ENCODE results near the gene PLXNA3.

The PLXNA3 gene

DNA sequence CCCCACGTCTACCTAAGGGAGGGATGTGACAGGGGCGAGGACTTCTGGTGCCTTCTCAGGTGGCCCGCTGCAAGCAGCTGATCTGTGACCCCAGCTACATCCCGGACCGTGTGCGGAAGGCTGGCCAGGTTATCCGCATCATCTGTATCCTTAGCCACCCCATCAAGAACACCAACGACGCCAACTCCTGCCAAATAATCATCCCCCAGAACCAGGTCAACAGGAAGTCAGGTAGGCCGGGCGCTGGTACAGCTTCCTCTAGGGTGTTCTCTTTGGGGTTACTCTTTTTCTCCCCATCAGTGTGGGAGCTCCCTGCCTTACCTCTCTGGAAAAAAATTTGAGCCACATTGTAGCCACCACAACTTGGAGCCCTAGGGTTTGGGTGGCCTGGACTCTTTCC is 16.5 kb upstream of the PLXNA3 start:
- Mint-ChIP-seq H3K4me3 (no peak overlapping the region), H3K4me1 (peaks cover 43% of the 10 kb centered on the region), H3K27me3 (peaks cover 4% of the 10 kb centered on the region), H3K27ac (peak overlapping the region; percentile 60), H3K9me3 (no peaks in the 10 kb centered on the region), H3K36me3 (peaks cover 11% of the 10 kb centered on the region)
- DNase-seq, result no peak
- CTCF ChIA-PET, result no interaction called here

DNA sequence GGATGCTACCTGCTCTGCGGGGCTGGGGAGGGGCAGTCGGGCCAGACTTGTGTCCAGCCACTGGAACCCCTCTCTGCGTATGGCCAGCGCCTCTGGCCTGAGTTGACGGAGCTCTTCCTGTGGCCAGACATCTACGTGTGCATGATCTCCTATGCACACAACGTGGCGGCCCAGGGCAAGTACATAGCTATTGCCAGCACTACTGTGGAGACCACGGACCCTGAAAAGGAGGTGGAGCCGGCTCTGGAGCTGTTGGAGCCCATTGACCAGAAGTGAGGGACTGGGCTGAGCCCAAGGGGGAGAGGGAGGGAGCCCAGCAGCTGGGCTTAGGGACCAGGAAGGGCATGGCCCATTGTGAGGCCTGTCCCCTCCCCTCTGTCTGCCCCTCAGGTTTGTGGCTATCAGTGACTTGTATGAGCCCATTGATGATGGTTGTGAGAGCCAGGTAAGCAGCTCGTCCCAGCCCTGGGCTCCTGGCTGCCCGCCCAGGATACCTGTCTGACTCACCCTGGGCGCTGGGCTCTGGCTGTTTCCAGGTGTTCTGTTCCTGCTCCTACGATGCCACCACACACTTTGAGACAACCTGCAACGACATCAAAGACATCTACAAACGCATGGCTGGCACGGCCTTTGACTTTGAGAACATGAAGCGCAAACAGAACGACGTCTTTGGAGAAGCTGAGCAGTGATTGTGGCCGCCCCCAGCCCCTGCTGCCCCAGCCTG is 15.9 kb upstream of the PLXNA3 start:
- peaks cover 48% of the 10 kb centered on the region for H3K4me1 Mint-ChIP-seq
- no peaks in the 10 kb centered on the region for H3K9me3 Mint-ChIP-seq
- peaks cover 14% of the 10 kb centered on the region for H3K36me3 Mint-ChIP-seq
- peaks cover 4% of the 10 kb centered on the region for H3K27me3 Mint-ChIP-seq
- CTCF ChIA-PET, result no interaction called here
- peak overlapping the region; percentile 60 for H3K27ac Mint-ChIP-seq
- no peak for DNase-seq
- H3K4me3 Mint-ChIP-seq, result no peak overlapping the region

DNA sequence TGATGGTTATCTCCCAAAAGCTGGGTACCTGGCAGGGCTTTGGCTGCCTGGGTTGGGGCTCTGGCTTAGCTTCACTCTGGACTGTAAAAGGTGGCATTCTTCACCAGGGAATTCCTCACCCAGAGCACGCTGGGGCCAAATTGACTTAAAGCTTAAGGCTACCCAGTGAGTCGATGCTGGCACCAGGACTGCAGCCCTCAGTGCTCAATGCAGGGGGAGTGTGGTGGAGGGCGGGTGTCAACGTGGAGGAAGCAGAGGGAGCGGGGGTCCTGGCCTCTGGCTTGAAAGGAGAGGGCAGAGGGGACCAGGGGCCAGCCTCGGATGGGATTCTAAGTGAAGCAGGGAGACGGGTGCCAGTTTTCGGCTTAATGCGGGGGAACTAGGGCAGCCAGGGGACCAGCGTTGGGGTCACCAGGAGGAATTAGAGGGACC is 14.6 kb upstream of the PLXNA3 start:
- Mint-ChIP-seq H3K27me3 (no peaks in the 10 kb centered on the region), H3K9me3 (no peaks in the 10 kb centered on the region), H3K4me3 (peak overlapping the region; percentile 68), H3K27ac (peak overlapping the region; percentile 83), H3K4me1 (peaks cover 43% of the 10 kb centered on the region), H3K36me3 (peaks cover 15% of the 10 kb centered on the region)
- CTCF ChIA-PET, result no interaction called here
- no peak for DNase-seq

DNA sequence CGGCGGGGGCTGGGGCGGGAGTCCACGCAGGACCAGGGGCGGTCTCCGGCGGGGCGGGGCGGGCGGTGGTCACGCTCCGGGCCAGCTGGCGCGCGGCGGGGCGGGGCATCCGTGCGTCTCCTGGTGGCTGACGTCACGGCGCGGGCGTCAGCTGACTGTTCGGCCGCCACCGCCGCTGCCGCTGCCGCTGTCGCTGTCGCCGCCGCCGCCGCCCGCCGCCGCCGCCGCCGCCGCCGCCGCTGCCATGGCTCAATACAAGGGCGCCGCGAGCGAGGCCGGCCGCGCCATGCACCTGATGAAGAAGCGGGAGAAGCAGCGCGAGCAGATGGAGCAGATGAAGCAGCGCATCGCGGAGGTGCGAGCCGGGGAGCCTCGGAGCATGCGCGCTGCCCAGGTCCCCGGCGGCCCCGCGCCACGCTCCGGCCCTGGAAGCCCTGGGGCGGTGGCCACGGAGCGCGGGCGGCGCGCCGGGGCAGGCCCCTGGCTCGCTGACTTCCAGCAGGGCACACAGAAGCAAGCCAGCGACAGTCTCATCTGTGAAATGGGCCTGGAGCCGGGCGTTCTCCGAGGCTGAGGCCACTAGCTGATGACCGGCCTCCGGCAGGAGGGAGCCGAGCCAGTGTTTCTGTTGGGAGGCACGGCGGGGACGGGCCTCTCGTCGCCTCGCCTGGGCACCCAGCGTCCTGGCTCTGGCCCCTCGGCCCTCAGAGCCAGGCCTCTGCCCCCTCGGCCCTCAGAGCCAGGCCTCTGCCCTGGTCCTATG is 13.9 kb upstream of the PLXNA3 start, which contains the start of gene FAM50A:
Gene FAM50A, plus strand, starts transcription at position 150 of the 763 bp plus-strand sequence. Its CDS starts 95 bp downstream, at position 245.
- DNase-seq, result peak; percentile 81
- Mint-ChIP-seq H3K4me3 (peak within 1 kb of the TSS; percentile 68), H3K4me1 (peaks cover 39% of the 10 kb centered on the region), H3K27me3 (no peaks in the 10 kb centered on the region), H3K27ac (peak within 1 kb of the TSS; percentile 83), H3K9me3 (no peaks in the 10 kb centered on the region), H3K36me3 (peaks cover 16% of the 10 kb centered on the region)
- CTCF ChIA-PET, result no interaction called here

DNA sequence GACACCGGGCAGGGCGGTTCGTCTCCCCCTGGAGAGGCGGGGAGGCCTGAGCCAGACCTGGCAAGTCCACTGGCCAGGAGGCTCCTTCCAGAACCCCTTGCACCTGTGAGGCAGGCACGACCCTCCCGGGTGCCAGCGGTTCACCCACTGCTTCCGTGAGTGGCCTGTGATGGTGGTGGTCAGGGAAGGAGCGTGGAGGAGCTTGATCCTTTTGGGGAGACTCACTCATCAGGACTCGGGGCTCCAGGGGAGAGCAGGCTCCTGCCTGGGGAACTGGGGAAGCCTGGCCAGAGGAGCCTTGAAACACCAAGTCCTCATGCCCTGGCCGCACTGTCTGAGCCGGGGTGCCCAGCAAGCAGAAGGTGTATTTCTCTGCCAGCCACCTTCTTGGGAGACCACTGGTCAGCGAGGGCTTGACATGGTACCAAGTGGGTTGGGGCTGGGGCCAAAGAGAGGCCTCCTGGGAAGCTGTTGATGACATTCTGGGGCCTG is 13.3 kb upstream of the PLXNA3 start:
- Mint-ChIP-seq H3K4me1 (peaks cover 39% of the 10 kb centered on the region), H3K9me3 (no peaks in the 10 kb centered on the region), H3K27me3 (no peaks in the 10 kb centered on the region), H3K27ac (peak overlapping the region; percentile 33), H3K4me3 (peak overlapping the region; percentile 45), H3K36me3 (peaks cover 16% of the 10 kb centered on the region)
- CTCF ChIA-PET, result no interaction called here
- DNase-seq, result no peak

DNA sequence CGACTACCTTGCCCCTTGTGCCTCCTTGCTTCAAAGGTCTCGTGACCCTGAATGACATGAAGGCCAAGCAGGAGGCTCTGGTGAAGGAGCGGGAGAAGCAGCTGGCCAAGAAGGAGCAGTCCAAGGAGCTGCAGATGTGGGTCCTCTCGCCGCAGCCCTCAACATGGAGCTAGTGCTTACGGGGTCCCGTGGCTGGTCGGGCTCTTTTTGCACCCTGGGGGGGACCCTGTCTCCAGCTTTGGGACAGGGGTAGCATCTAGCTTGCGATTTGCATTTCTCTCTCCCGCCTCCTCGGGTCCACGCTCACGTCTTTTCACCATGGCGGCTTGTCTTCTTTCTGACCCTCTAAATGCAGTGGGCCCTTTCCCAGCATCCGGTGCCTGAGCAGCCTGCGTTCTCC is 12.3 kb upstream of the PLXNA3 start:
- Mint-ChIP-seq H3K27ac (peak overlapping the region; percentile 45), H3K4me1 (peaks cover 35% of the 10 kb centered on the region), H3K36me3 (peaks cover 16% of the 10 kb centered on the region), H3K27me3 (no peaks in the 10 kb centered on the region), H3K9me3 (no peaks in the 10 kb centered on the region), H3K4me3 (peak overlapping the region; percentile 40)
- no peak for DNase-seq
- CTCF ChIA-PET, result no interaction called here

DNA sequence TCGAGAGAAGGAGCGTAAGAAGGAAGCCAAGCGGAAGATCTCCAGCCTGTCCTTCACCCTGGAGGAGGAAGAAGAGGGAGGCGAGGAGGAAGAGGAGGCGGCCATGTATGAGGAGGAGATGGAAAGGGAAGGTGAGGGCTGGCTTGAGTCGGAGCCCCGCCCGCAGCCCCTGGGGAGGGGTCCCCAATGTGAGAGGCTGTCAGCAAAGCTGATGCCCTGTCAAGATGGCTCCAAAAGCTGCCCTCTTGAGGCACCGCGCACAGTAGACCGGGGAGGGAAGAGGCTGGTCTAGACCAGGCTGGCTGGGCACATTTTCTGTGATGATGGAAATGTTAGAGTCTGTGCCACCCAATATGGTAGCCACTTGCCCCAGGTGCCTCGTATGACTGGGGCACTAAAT is 11.7 kb upstream of the PLXNA3 start:
- H3K36me3 Mint-ChIP-seq, result peaks cover 15% of the 10 kb centered on the region
- H3K4me3 Mint-ChIP-seq, result no peak overlapping the region
- H3K9me3 Mint-ChIP-seq, result no peaks in the 10 kb centered on the region
- no peaks in the 10 kb centered on the region for H3K27me3 Mint-ChIP-seq
- CTCF ChIA-PET, result no interaction called here
- H3K4me1 Mint-ChIP-seq, result peaks cover 30% of the 10 kb centered on the region
- DNase-seq, result no peak
- no peak overlapping the region for H3K27ac Mint-ChIP-seq

DNA sequence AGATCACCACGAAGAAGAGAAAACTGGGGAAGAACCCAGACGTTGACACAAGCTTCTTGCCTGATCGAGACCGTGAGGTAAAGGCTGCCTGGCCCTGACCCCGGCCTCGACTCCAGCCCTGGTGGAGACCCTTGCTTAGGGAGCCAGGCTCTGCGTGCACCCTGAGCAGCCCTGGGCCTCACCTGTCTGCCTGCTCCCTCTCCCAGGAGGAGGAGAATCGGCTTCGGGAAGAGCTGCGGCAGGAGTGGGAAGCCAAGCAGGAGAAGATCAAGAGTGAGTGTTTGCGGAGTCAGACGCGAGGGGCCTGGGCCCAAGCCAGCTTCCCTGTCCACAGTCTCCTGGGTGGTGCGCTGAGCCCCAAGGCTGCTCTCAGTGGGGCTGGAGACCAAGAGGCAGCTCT is 9.6 kb upstream of the PLXNA3 start:
- no peak overlapping the region for H3K27ac Mint-ChIP-seq
- no peaks in the 10 kb centered on the region for H3K9me3 Mint-ChIP-seq
- peaks cover 16% of the 10 kb centered on the region for H3K36me3 Mint-ChIP-seq

DNA sequence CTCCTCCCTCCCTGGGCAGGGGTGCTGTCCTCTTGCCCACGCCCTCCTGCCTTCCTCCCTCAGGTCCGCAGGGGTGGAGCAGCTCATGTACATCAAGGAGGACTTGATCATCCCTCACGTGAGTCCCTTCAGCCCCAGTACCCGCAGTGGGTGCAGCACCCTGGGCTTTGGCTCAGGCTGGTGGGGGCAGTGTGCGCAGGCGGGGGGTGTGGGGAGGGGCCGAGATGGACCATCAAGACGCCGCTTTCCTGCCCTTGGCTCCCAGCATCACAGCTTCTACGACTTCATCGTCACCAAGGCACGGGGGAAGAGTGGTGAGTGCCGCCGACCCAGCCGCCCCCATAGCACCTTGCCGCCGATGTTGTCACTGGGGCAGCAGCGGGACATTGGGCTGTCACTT is 8.5 kb upstream of the PLXNA3 start:
- H3K27ac Mint-ChIP-seq, result no peak overlapping the region
- no peak overlapping the region for H3K4me3 Mint-ChIP-seq
- no peak for DNase-seq
- H3K27me3 Mint-ChIP-seq, result no peaks in the 10 kb centered on the region
- CTCF ChIA-PET, result no interaction called here
- no peaks in the 10 kb centered on the region for H3K9me3 Mint-ChIP-seq
- H3K4me1 Mint-ChIP-seq, result peaks cover 18% of the 10 kb centered on the region
- H3K36me3 Mint-ChIP-seq, result peaks cover 18% of the 10 kb centered on the region

More for the DNA sequence above, 9.6 kb upstream of the PLXNA3 start:
- CTCF ChIA-PET, result no interaction called here
- no peak for DNase-seq
- Mint-ChIP-seq H3K27me3 (no peaks in the 10 kb centered on the region), H3K4me3 (no peak overlapping the region), H3K4me1 (peaks cover 19% of the 10 kb centered on the region)

DNA sequence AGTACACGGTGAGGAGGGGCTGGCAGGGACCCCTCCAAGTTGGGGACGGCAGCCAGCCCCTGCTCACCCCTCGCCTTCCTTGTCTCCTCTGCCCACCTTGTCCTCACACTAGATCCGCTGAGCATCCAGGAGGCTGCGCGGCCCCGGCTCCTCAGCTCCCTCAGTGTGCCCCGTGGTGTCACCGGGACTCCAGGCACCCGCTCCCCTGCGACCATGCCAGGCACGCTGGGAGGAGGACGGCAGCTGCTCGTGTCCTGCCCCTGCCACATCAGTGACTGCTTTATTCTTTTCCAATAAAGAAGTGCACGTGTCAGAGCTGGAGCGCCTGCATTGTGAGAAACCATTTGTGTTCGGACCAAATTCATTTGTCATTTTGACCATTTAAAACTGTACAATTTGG is 7.8 kb upstream of the PLXNA3 start:
- H3K4me3 Mint-ChIP-seq, result no peak overlapping the region
- no peak overlapping the region for H3K27ac Mint-ChIP-seq
- H3K36me3 Mint-ChIP-seq, result peaks cover 19% of the 10 kb centered on the region
- no peaks in the 10 kb centered on the region for H3K9me3 Mint-ChIP-seq
- H3K27me3 Mint-ChIP-seq, result no peaks in the 10 kb centered on the region
- DNase-seq, result no peak
- CTCF ChIA-PET, result no interaction called here
- H3K4me1 Mint-ChIP-seq, result peaks cover 13% of the 10 kb centered on the region

DNA sequence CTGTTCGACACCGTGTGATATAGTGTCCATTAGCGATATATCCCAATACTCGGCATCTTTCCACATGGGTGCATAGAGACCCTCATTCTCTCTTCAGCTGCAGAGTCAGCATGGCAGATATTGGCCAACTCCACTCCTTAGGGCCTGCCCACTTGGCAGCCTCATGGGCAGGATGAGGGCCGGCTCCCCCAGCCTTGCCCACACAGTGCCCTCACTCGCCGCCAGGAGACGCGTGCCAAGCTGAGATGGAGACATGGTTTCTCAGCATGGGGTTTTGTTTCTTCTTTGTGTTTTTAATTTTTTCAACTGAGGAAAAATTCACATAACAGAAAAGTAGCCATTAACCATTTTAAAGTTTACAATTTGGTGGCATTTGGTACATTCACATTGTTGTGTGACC is 5.3 kb upstream of the PLXNA3 start:
- Mint-ChIP-seq H3K9me3 (no peaks in the 10 kb centered on the region), H3K27me3 (no peaks in the 10 kb centered on the region), H3K36me3 (peaks cover 13% of the 10 kb centered on the region), H3K27ac (peak overlapping the region; percentile 42), H3K4me3 (no peak overlapping the region), H3K4me1 (peaks cover 5% of the 10 kb centered on the region)
- no peak for DNase-seq
- CTCF ChIA-PET, result no interaction called here

DNA sequence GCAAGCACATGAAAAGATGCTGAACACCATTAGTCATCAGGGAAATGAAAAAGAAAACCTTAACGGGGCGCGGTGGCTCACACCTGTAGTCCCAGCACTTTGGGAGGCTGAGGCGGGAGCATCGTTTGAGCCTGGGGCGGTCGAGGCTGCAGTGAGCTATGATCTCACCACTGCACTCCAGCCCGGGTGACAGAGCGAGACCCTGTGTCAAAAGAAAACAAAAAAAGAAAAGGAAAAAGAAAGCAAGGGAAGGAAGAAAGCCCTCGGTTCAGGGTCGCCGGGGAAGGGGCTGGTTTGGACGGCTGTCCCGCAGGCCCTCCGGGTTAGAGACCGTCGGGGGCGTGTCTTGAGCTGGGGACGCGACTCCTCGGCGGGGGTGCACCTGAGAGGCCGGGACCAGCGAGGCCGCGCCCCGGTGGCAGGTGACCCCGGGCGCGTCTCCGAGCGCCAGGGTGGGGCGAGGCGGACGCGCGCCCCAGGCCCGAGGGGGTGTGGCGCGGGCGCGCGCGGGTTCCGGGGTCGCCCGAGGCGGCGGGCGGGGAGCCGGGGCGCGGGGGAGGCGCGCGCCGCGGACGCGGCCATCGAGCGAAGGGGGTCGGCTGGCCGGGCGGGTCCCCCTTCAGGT is 478 bp upstream of the PLXNA3 start:
- Mint-ChIP-seq H3K4me1 (peaks cover 16% of the 10 kb centered on the region), H3K27ac (peak overlapping the region; percentile 91), H3K4me3 (peak overlapping the region; percentile 83), H3K27me3 (no peaks in the 10 kb centered on the region), H3K36me3 (peaks cover 8% of the 10 kb centered on the region), H3K9me3 (no peaks in the 10 kb centered on the region)
- peak; percentile 73 for DNase-seq
- CTCF ChIA-PET, result no interaction called here

DNA sequence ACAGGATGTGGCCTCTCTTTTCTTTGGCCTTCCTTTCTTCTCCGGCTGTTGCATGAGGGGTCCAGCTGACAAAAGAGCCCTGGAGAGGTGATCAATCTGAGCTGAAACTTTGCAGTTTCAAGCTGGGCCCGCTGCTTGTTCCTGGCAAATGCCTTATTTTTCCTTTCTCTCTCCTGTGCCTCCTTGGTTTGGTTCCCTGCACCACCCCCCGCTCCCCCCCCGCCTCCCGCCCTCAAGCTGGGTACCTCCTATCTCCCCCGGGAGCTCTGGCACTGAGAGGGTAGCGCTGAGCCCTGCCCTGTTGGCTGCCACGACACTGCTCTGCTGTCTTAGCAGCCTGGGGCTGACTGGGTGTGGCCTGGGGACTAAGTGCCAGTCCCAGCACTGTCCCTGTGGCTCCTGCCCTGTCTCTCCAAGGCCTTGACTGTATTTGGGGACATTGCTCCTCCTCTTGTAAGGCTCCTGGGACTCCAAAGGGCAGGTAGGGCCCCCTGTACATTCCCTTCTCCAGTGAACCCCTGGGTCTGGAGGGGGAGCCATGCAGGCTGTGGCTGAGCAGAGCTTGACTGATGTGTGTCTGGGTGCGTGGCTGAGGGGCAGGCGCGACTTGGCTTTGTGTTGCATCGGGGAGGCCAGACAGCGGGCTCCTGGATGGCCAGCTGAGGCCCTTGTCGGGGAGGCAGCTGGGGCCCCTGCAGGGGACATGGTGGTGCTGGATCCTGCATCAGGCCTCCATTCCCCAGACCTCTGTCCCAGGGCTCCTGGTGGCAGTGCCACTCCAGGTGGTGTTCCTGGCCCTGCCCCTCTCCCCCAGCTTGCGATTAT is 1.1 kb downstream of the PLXNA3 start:
- no peaks in the 10 kb centered on the region for H3K9me3 Mint-ChIP-seq
- DNase-seq, result peak; percentile 45
- CTCF ChIA-PET, result interaction anchor here (1.1 kb wide), 1 partner anchor 27 kb away, joined by 3 read pairs; the partner anchor contains the start of gene UBL4A

DNA sequence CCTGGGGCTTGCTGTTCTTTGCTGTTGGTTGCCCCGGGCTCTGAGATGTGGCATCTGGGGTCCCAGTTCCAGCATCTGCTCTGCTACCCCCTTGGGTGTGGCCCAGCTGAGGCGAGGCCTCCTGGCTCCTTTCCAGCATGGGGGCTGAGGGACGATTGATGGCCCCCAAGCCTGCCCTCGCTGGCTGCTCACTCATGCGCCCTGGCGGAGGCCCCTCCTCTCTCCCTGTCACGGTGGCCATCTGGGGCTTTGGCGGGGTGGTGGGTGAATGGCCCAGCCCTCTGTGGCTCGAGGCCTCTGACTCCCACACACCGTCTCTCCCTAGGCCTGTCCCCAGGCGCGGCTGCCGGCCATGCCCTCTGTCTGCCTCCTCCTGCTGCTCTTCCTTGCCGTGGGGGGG is 1.8 kb downstream of the PLXNA3 start:
- Mint-ChIP-seq H3K36me3 (peaks cover 5% of the 10 kb centered on the region), H3K27ac (no peak overlapping the region), H3K4me3 (no peak overlapping the region), H3K27me3 (no peaks in the 10 kb centered on the region), H3K4me1 (peaks cover 16% of the 10 kb centered on the region), H3K9me3 (no peaks in the 10 kb centered on the region)
- no peak for DNase-seq
- CTCF ChIA-PET, result interaction anchor here (1.1 kb wide), 1 partner anchor 27 kb away, joined by 3 read pairs; the partner anchor contains the start of gene UBL4A

More for the DNA sequence above, 1.1 kb downstream of the PLXNA3 start:
- peak overlapping the region; percentile 79 for H3K4me3 Mint-ChIP-seq
- H3K27ac Mint-ChIP-seq, result peak overlapping the region; percentile 87
- peaks cover 8% of the 10 kb centered on the region for H3K36me3 Mint-ChIP-seq
- no peaks in the 10 kb centered on the region for H3K27me3 Mint-ChIP-seq
- H3K4me1 Mint-ChIP-seq, result peaks cover 16% of the 10 kb centered on the region

All from activated naive CD4-positive, alpha-beta T cell treated with anti-CD3 and anti-CD28 coated beads, Interleukin-2, amount 10 ng/mL, durations not matched to agents 7 days and 5 days (primary cell).